HG03108 (cell line): ENCODE results near the gene BBLN.
"Not testable (repeated sequence)": the region's sequence is repeated elsewhere in the genome, so short reads cannot be mapped to it uniquely, and the experiment has no call there.

ENCODE experiments used
- ATAC-seq: cut with Tn5 transposase; IDR thresholded peaks from one replicate; pipeline ENCODE4 v1.9.1; 2021; ENCODE audit warnings: moderate library complexity; ENCODE audit not compliant: unreplicated experiment

BBLN gene

GRCh38 chr9:128162215-128163026 lies 2.4 kb downstream of the BBLN start:
- no peak for ATAC-seq

- ATAC-seq, result no peak
These were observed 3.0 kb downstream of the BBLN start for GRCh38 chr9:128163027-128163515.

- no peak for ATAC-seq
These were observed 3.6 kb downstream of the BBLN start for GRCh38 chr9:128163523-128164306.

- ATAC-seq, result no peak
These were observed 4.3 kb downstream of the BBLN start for GRCh38 chr9:128164307-128164885.

GRCh38 chr9:128166169-128166568 lies 6.1 kb downstream of the BBLN start:
- ATAC-seq, result no peak

- no peak for ATAC-seq
These were observed 7.1 kb downstream of the BBLN start for GRCh38 chr9:128167209-128167608.

- no peak for ATAC-seq
These were observed 8.8 kb downstream of the BBLN start for GRCh38 chr9:128168731-128169308.

- no peak for ATAC-seq
These were observed 9.4 kb downstream of the BBLN start for GRCh38 chr9:128169492-128169891.

- ATAC-seq, result no peak
These were observed 9.9 kb downstream of the BBLN start for GRCh38 chr9:128169925-128170324.

GRCh38 chr9:128174062-128174461 lies 14.0 kb downstream of the BBLN start:
- ATAC-seq, result no peak

GRCh38 chr9:128175102-128175563 lies 15.1 kb downstream of the BBLN start:
- no peak for ATAC-seq

- ATAC-seq, result no peak
These were observed 15.7 kb downstream of the BBLN start for GRCh38 chr9:128175726-128176125.

- ATAC-seq, result no peak
These were observed 18.9 kb downstream of the BBLN start for GRCh38 chr9:128178806-128179431.

- no peak for ATAC-seq
These were observed 19.9 kb downstream of the BBLN start for GRCh38 chr9:128180001-128180400.

- no peak for ATAC-seq
These were observed 20.4 kb downstream of the BBLN start for GRCh38 chr9:128180447-128180846.

- not testable (repeated sequence) for ATAC-seq
These were observed 21.4 kb downstream of the BBLN start for GRCh38 chr9:128181480-128181879.

- no peak for ATAC-seq
These were observed 23.0 kb downstream of the BBLN start for GRCh38 chr9:128182893-128183588.

GRCh38 chr9:128185979-128186965 lies 26.2 kb downstream of the BBLN start:
- no peak for ATAC-seq

- no peak for ATAC-seq
These were observed 27.3 kb downstream of the BBLN start for GRCh38 chr9:128187361-128187760.
